ENCODE data around the gene AGMO. TPM values are rescaled to one million over a fixed set of nuclear protein-coding genes. Genes with fewer than 3 reads are reported as not detected.

The AGMO gene
- total RNA-seq, 1 donor from 2014 or later, result not detected

GRCh38 chr7:15461576-15461975, 100.2 kb downstream of the AGMO start:
- intact Hi-C loops (cut with micrococcal nuclease), result no loop called here

- intact Hi-C loops (cut with micrococcal nuclease), result no loop called here
These were observed 102.7 kb downstream of the AGMO start for GRCh38 chr7:15459018-15459615.

- intact Hi-C loops (cut with micrococcal nuclease), result no loop called here
These were observed 103.5 kb downstream of the AGMO start for GRCh38 chr7:15457990-15458955.

DNA sequence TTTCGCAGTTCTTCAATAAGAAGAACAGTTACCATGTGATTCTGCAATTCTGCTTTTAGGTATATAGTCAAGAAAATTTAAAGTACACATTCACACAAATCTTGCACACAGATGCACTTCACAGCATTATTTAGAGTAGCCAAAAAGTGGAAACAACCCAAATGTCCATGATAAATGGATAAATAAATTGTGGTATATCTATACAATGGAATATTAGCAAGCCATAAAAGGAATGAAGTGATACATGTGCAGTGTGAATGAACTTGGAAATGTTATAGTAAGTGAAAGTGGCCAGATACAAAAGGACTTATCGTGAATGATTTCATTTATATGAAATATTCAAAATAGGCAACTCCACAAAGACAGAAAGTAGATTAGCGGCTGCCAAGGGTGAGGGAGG, 109.1 kb downstream of the AGMO start:
- intact Hi-C loops (cut with micrococcal nuclease), result no loop called here

DNA sequence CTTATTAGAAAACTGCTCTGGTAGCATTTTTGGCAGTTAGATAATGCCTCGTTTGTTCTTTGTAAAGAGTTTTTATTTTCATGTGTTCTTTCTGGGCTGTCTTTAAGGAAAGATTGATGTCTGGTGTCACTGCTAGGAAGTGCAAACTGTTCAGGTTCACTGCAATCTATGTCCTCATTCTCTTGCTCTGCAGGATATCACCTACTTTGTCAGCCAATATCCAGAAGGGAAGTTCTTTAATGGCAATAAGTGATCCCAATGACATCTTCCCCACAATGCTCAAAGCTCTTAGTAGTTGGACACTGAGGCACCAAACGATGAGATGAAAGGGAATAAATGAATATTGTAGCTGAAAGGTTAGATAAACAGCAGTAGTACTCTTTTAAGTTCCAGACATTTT, 115.1 kb downstream of the AGMO start:
- intact Hi-C loops (cut with micrococcal nuclease), result no loop called here

GRCh38 chr7:15446280-15446679, 115.5 kb downstream of the AGMO start:
- intact Hi-C loops (cut with micrococcal nuclease), result no loop called here

- intact Hi-C loops (cut with micrococcal nuclease), result no loop called here
These were observed 119.9 kb downstream of the AGMO start for GRCh38 chr7:15441915-15442314.

- intact Hi-C loops (cut with micrococcal nuclease), result no loop called here
These were observed 121.3 kb downstream of the AGMO start for GRCh38 chr7:15440482-15440881.

DNA sequence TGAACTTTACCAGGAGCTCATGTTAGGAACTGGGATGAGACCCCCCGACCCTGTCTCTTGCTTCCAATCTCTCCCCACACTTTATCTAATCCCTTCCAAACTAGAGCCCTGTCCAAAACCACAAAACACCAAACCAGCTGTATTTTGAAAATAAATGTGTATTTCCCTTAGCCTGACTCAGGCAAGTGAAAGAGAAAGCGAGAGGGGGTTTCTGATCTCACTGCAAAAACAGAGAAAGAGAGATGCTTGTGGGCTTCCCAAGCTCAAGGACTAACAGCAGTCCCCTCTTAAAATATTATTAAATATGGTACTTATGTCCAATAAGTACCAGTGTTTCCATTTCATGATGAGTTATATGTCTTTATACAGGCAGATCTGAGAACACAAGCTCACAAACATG, 122.0 kb downstream of the AGMO start:
- intact Hi-C loops (cut with micrococcal nuclease), result no loop called here

- intact Hi-C loops (cut with micrococcal nuclease), result no loop called here
These were observed 128.7 kb downstream of the AGMO start for GRCh38 chr7:15433151-15433550.

DNA sequence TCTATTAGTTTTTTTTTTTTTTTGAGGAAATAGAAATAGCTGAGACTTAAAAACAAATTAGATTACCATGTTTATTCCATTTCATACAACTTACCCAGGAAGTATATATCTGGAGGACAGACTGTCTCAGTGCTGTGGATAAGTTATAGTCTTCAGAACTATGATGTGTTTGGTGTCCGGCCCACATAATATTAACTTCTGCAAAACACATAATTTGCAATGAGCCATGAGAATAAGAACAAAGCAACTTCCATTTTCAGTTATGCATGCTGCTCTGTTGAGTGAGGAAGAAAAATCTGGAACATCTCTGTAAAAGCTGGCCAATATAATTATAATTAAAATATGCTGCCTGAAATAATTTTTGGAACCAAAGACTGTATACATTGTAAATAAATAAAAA, 130.9 kb downstream of the AGMO start:
- intact Hi-C loops (cut with micrococcal nuclease), result no loop called here

DNA sequence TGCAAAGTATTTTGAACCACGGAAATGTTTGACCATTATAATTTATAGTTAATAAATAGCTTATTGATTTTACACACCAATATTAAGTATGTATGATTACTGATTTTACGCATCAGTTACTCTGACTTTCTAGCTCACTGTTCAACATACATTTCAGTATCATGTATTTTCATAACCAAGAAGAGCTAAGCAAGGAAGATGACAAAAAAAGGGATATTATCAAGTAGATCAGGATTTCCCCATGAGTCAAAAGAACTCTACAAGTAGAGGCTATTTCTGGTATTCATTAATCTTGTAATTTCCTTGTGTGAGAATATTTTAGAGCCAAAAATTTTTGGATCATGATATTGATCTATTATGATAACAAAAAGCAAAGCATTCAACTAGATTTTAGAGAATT, 131.6 kb downstream of the AGMO start:
- intact Hi-C loops (cut with micrococcal nuclease), result no loop called here

GRCh38 chr7:15424468-15424867, 137.3 kb downstream of the AGMO start:
- intact Hi-C loops (cut with micrococcal nuclease), result no loop called here

GRCh38 chr7:15419596-15419995, 142.2 kb downstream of the AGMO start:
- intact Hi-C loops (cut with micrococcal nuclease), result no loop called here

GRCh38 chr7:15418264-15418663, 143.6 kb downstream of the AGMO start:
- intact Hi-C loops (cut with micrococcal nuclease), result no loop called here

GRCh38 chr7:15417341-15417988, 144.3 kb downstream of the AGMO start:
- intact Hi-C loops (cut with micrococcal nuclease), result no loop called here

GRCh38 chr7:15411019-15411418, 150.8 kb downstream of the AGMO start:
- intact Hi-C loops (cut with micrococcal nuclease), result no loop called here

DNA sequence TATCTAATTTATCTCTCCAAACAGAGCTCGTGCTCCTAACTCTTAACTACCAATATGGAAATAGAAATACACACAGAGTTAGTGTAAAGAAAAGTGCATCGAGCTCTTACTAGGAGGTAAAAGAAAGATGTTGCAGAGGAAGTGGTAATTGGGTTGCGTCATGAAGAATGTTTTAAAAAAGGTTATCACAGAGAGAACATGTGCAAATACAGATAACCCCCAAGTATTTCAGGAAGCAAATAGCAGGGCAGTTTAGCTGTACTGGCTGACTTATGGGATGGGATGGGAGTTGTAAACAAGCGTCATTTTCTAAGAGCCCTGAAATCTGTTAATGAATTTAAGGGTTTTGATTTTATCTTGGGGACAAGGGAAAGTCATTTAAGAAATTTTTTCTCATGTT, 153.9 kb downstream of the AGMO start:
- intact Hi-C loops (cut with micrococcal nuclease), result no loop called here

GRCh38 chr7:15403751-15404150, 158.1 kb downstream of the AGMO start:
- intact Hi-C loops (cut with micrococcal nuclease), result no loop called here

- intact Hi-C loops (cut with micrococcal nuclease), result no loop called here
These were observed 158.5 kb downstream of the AGMO start for GRCh38 chr7:15403315-15403714.

DNA sequence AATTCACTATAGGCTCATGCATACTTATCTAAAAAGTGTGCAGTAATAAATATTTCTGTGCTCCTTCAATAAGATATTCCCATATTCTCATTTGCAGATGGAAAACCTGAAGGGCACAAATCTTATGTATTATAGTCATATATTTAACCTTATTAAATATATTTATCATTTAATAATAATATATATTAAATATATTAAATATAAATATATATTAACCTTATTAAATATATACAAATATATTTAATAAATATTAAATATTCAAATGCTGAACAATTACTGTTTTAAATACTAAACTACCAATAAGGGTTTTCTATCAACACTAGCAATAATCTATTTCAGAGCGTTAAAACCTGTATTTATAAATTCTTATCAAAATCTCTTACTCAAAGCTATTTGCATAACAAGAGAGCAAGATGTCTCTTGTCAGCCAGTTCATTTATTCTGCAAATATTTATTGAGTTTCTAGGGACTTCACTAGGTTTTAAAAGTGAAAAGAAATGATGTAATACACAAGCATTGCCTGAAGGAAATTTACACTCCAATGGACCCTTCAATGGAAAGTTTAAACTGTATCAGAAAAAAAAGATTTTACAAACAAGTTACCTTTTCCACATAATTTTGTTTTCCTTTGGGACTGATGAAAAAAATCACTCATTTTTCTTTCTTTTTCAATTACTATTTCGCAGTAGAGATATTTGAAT, 159.2 kb downstream of the AGMO start:
- intact Hi-C loops (cut with micrococcal nuclease), result no loop called here

DNA sequence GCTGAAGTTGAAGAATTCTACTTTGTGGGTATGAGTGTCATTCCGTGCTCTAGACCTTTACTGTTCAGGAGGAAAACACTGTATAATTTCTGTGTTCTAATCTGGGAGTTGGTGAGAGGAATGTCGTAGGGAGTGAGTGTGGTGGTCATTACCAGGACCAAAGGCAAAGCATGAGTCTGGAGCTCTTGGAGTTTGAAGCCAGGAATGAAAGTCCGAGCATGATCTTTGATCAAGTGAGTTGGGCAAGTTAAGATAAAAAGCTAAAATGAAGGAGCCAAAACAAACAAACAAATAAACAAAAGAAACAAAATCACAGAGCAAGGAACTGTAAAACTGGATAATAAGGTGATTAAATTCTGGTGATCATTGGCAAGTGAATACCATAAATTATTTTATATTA, 161.4 kb downstream of the AGMO start:
- intact Hi-C loops (cut with micrococcal nuclease), result no loop called here

Measured in T-helper 2 cell treated with Interferon-gamma antibody and Interleukin-4, amounts not matched to agents 100 ng/mL and 5 ng/mL, for 36 hours (primary cell).